ENCODE results near the gene TNS2. TPM values are rescaled to one million over a fixed set of nuclear protein-coding genes. Genes with fewer than 3 reads are reported as not detected.

Gene TNS2
- total RNA-seq, 2 experiments from 2014 or later, result 2.3 to 3.0 TPM

GRCh38 chr12:53074283-53074998 is 24.6 kb downstream of the TNS2 start:
- peaks cover 90% of the 10 kb centered on the region for H3K36me3 Mint-ChIP-seq (ENCODE audit: low read depth)
- Histone ChIP-seq H3K27me3 (ENCODE audit: control insufficient read depth in 1 of 2, insufficient read depth in 2 of 2, low read length in 2 of 2) (no peaks in the 10 kb centered on the region), H3K4me1 (ENCODE audit: insufficient read depth, low read length) (peaks cover 29% of the 10 kb centered on the region), H3K27ac (ENCODE audit: low read depth in 1 of 2, low read length in 2 of 2) (no peak overlapping the region), H3K9me3 (ENCODE audit: control insufficient read depth in 1 of 2, insufficient read depth in 1 of 2, low read length in 2 of 2) (no peaks in the 10 kb centered on the region), H3K36me3 (ENCODE audit: insufficient read depth, low read length) (peaks cover 72% of the 10 kb centered on the region), H3K4me3 (ENCODE audit: low read length) (no peak overlapping the region)
- no peaks in the 10 kb centered on the region for H3K27me3 Mint-ChIP-seq
- peaks cover 38% of the 10 kb centered on the region for H3K4me1 Mint-ChIP-seq (ENCODE audit: low read depth)
- H3K4me3 Mint-ChIP-seq, result no peak overlapping the region
- DNase-seq (no peak), ATAC-seq (ENCODE audit: poor library complexity) (no peak)
- ChIA-PET POLR2A (no interaction called here), CTCF (no interaction called here)
- H3K27ac Mint-ChIP-seq, result no peak overlapping the region
- no peak for TF ChIP-seq CTCF (IDR thresholded peaks at IDR 0.05)
- intact Hi-C loops (cut with DNase I, micrococcal nuclease), result no loop called here
- H3K9me3 Mint-ChIP-seq, result no peaks in the 10 kb centered on the region

DNA sequence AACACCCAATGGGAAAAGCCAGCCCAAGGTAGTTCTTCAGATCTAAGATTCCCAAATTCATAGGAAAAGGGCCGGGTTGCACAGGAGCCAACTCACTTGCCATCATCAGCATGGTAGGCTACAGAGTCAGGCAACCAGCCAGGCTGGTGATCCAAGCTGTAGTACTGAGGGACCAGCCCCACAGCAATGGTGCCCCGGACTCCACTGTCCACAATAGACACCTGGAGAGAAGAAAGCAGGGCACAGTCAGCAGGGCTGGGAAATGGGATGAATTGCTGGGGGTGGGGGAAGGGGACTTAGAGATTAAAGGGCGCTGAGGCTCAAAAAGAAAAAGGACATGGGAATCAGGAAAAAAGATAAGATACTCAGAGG is 25.1 kb downstream of the TNS2 start:
- H3K27me3 Mint-ChIP-seq, result no peaks in the 10 kb centered on the region
- DNase-seq (no peak), ATAC-seq (ENCODE audit: poor library complexity) (no peak)
- Histone ChIP-seq H3K27ac (ENCODE audit: low read depth in 1 of 2, low read length in 2 of 2) (no peak overlapping the region), H3K36me3 (ENCODE audit: insufficient read depth, low read length) (peaks cover 66% of the 10 kb centered on the region), H3K4me1 (ENCODE audit: insufficient read depth, low read length) (peaks cover 34% of the 10 kb centered on the region), H3K27me3 (ENCODE audit: control insufficient read depth in 1 of 2, insufficient read depth in 2 of 2, low read length in 2 of 2) (no peaks in the 10 kb centered on the region), H3K9me3 (ENCODE audit: control insufficient read depth in 1 of 2, insufficient read depth in 1 of 2, low read length in 2 of 2) (no peaks in the 10 kb centered on the region), H3K4me3 (ENCODE audit: low read length) (no peak overlapping the region)
- ChIA-PET CTCF (interaction anchor here (1.2 to 2.5 kb wide), 2 partner anchors 13 to 24 kb away, joined by 3 to 9 read pairs; no protein-coding TSS in a partner anchor), POLR2A (interaction anchor here (2.5 kb wide), 1 partner anchor 24 kb away, joined by 7 read pairs; no protein-coding TSS in a partner anchor)
- H3K4me3 Mint-ChIP-seq, result peak overlapping the region; percentile 11
- H3K36me3 Mint-ChIP-seq (ENCODE audit: low read depth), result peaks cover 87% of the 10 kb centered on the region
- peaks cover 38% of the 10 kb centered on the region for H3K4me1 Mint-ChIP-seq (ENCODE audit: low read depth)
- no peaks in the 10 kb centered on the region for H3K9me3 Mint-ChIP-seq
- peak overlapping the region; percentile 17 for H3K27ac Mint-ChIP-seq
- TF ChIP-seq CTCF (IDR thresholded peaks at IDR 0.05), result no peak
- intact Hi-C loops (cut with DNase I, micrococcal nuclease), result no loop called here

- Histone ChIP-seq H3K4me1 (ENCODE audit: insufficient read depth, low read length) (peaks cover 38% of the 10 kb centered on the region), H3K27me3 (ENCODE audit: control insufficient read depth in 1 of 2, insufficient read depth in 2 of 2, low read length in 2 of 2) (no peaks in the 10 kb centered on the region), H3K4me3 (ENCODE audit: low read length) (no peak overlapping the region), H3K36me3 (ENCODE audit: insufficient read depth, low read length) (peaks cover 52% of the 10 kb centered on the region), H3K27ac (ENCODE audit: low read depth in 1 of 2, low read length in 2 of 2) (no peak overlapping the region), H3K9me3 (ENCODE audit: control insufficient read depth in 1 of 2, insufficient read depth in 1 of 2, low read length in 2 of 2) (no peaks in the 10 kb centered on the region)
- CTCF ChIA-PET, result interaction anchor here (1.2 to 2.5 kb wide), 2 partner anchors 15 to 23 kb away, joined by 3 to 9 read pairs; no protein-coding TSS in a partner anchor
- H3K27me3 Mint-ChIP-seq, result no peaks in the 10 kb centered on the region
- intact Hi-C loops (cut with DNase I, micrococcal nuclease), result no loop called here
- H3K4me3 Mint-ChIP-seq, result no peak overlapping the region
- H3K9me3 Mint-ChIP-seq, result no peaks in the 10 kb centered on the region
- H3K36me3 Mint-ChIP-seq (ENCODE audit: low read depth), result peaks cover 75% of the 10 kb centered on the region
- ATAC-seq (ENCODE audit: poor library complexity) (no peak), DNase-seq (no peak)
- H3K4me1 Mint-ChIP-seq (ENCODE audit: low read depth), result peaks cover 47% of the 10 kb centered on the region
- POLR2A ChIA-PET, result interaction anchor here (2.5 kb wide), 1 partner anchor 22 kb away, joined by 7 read pairs; no protein-coding TSS in a partner anchor
- H3K27ac Mint-ChIP-seq, result no peak overlapping the region
- TF ChIP-seq CTCF (IDR thresholded peaks at IDR 0.05), result no peak
Observed at GRCh38 chr12:53076461-53076860, 26.6 kb downstream of the TNS2 start.
